ENCODE data around the gene TANGO2.
A peak's percentile ranks its signal among the peaks of the same experiment; 100 is the strongest.

The TANGO2 gene

GRCh38 chr22:20079745-20080444, 59.0 kb downstream of the TANGO2 start, which contains the start of gene DGCR8:
Gene DGCR8 (plus strand): TSS chr22:20080241. CDS start chr22:20085964, 5,723 bp downstream.
- H3K4me3 ChIP-seq (ENCODE audit: low read depth, low read length) = peak within 1 kb of the TSS; percentile 84
- in situ Hi-C loops (cut with HindIII; ENCODE audit: low sequenced_read_pairs) = no loop called here
- TF ChIP-seq CTCF (IDR thresholded peaks at IDR 0.05; ENCODE audit: low read depth, low read length, missing control alignments) = no peak
- peak; percentile 77 for DNase-seq (ENCODE audit: low read depth)

- DNase-seq (ENCODE audit: low read depth) = no peak
- peak overlapping the region; percentile 84 for H3K4me3 ChIP-seq (ENCODE audit: low read depth, low read length)
- no peak for TF ChIP-seq CTCF (IDR thresholded peaks at IDR 0.05; ENCODE audit: low read depth, low read length, missing control alignments)
- in situ Hi-C loops (cut with HindIII; ENCODE audit: low sequenced_read_pairs) = no loop called here
Measured at GRCh38 chr22:20080445-20080775, 59.5 kb downstream of the TANGO2 start.

GRCh38 chr22:20080776-20081654, 60.1 kb downstream of the TANGO2 start:
- no peak for TF ChIP-seq CTCF (IDR thresholded peaks at IDR 0.05; ENCODE audit: low read depth, low read length, missing control alignments)
- in situ Hi-C loops (cut with HindIII; ENCODE audit: low sequenced_read_pairs) = no loop called here
- H3K4me3 ChIP-seq (ENCODE audit: low read depth, low read length) = peak overlapping the region; percentile 84
- no peak for DNase-seq (ENCODE audit: low read depth)

- TF ChIP-seq CTCF (IDR thresholded peaks at IDR 0.05; ENCODE audit: low read depth, low read length, missing control alignments) = no peak
- in situ Hi-C loops (cut with HindIII; ENCODE audit: low sequenced_read_pairs) = no loop called here
- H3K4me3 ChIP-seq (ENCODE audit: low read depth, low read length) = no peak overlapping the region
- no peak for DNase-seq (ENCODE audit: low read depth)
Measured at GRCh38 chr22:20083157-20083890, 62.4 kb downstream of the TANGO2 start.

GRCh38 chr22:20083891-20084546, 63.1 kb downstream of the TANGO2 start:
- in situ Hi-C loops (cut with HindIII; ENCODE audit: low sequenced_read_pairs) = no loop called here
- H3K4me3 ChIP-seq (ENCODE audit: low read depth, low read length) = no peak overlapping the region
- no peak for DNase-seq (ENCODE audit: low read depth)
- TF ChIP-seq CTCF (IDR thresholded peaks at IDR 0.05; ENCODE audit: low read depth, low read length, missing control alignments) = no peak

All from astrocyte of the cerebellum (primary cell).